ENCODE measurements around the gene SLFN12. TPM values are rescaled to one million over a fixed set of nuclear protein-coding genes. Genes with fewer than 3 reads are reported as not detected.
"Not testable (repeated sequence)": the region's sequence is repeated elsewhere in the genome, so short reads cannot be mapped to it uniquely, and the experiment has no call there.

Gene SLFN12
- 30.6 and 50.1 TPM in 2 replicates for total RNA-seq

DNA sequence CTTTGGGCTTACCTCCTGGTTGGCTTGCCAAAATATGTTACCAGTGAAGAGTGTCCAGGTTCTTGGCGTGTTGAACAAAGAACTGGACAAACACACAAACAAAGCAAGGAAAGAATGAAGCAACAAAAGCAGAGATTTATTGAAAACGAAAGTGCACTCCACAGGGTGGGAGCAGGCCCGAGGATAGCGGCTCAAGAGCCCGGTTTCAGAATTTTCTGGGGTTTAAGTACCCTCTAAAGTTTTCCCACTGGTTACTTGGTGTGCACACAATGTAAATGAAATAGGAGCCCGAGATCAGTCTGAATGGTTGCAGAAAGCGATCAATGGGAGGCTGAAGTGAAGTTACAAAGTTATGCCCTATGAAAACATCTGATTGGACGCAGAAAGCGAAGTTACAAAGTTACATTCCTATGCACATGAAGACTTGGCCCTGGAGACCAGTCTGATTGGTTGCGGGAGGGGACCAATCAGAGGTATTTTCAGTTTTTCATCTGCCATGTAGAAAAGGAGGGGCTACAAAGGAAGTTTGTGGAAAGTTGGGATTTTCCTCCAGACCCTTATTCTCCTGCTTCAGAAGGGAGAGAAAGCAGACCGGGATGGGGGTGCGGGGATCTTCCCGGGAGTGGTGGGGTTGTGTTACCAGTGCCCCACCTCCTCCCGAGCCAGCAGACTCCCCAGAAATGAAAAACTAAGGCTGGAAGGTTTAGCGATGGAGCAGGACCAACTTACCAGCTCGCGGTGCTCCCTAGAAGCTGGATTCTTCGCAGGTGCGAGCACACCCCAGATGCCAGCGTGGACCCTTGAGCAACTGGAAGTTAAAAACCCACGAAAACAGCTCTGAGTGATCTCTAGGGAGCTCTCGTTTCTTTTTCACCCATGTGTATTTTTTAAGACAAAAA lies at the start of gene SLFN12:
Gene SLFN12, minus strand, starts transcription at position 325 of the 899 bp plus-strand sequence. CDS start 9,472 bp downstream, outside the sequence.
- DNase-seq (ENCODE audit: low read depth, low spot score): peak; percentile 89

GRCh38 chr17:35479271-35479670 lies 47.0 kb upstream of the SLFN12 start:
- DNase-seq (ENCODE audit: low read depth, low spot score): no peak

GRCh38 chr17:35477248-35477647 lies 44.9 kb upstream of the SLFN12 start:
- no peak for DNase-seq (ENCODE audit: low read depth, low spot score)

- DNase-seq (ENCODE audit: low read depth, low spot score): no peak
Observed at GRCh38 chr17:35476283-35476820, 44.1 kb upstream of the SLFN12 start.

- no peak for DNase-seq (ENCODE audit: low read depth, low spot score)
Observed at GRCh38 chr17:35468475-35468874, 36.2 kb upstream of the SLFN12 start.

- DNase-seq (ENCODE audit: low read depth, low spot score): no peak
Observed at GRCh38 chr17:35467824-35468223, 35.5 kb upstream of the SLFN12 start.

DNA sequence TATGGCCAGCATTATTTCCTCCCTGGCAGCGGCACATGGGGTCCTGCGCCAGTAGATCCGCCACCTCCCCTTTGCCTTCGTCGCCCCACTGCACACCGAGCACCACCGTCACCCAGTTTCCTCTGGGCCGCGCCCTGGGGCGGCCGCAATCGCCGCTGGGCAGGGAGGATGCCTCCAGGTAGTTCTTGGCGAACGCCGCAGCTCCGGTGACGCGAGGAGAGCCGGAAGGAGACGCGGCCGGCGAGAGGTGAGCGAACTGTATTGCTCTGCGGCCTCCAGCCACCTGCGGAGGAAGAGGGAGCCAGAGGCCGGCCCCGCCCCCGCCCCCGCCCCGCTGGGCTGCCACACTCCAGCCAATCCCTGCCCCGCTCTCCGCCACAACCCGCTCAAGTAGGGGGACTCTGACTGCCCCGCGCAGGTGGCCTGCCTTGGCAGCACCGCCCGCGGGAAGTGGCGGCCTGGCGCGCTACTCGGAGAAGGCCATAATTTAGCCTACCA lies 28.1 kb upstream of the SLFN12 start:
- no peak for DNase-seq (ENCODE audit: low read depth, low spot score)

DNA sequence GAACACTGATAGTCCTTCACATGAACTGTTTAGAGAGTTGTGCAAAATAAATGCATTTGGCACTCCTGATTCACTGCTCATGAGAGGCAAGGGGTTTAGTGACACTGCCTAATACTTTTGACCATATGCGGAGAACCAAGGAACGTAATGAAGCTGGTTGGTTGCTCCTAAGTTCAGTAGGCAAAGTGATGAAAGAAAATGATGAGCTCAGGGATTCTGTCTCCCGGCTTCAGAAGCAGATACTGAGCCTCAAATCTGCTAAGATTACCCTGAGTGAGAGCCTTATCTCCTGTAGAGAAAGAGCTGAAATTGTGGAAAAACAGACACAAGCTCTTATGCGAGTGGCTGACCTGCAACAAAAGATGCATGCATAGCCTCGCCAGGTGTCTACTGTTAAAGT lies 21.7 kb upstream of the SLFN12 start:
- DNase-seq (ENCODE audit: low read depth, low spot score): not testable (repeated sequence)

- DNase-seq (ENCODE audit: low read depth, low spot score): no peak
Observed at GRCh38 chr17:35453171-35453570, 20.9 kb upstream of the SLFN12 start.

GRCh38 chr17:35449371-35449931 lies 17.2 kb upstream of the SLFN12 start:
- DNase-seq (ENCODE audit: low read depth, low spot score): no peak

GRCh38 chr17:35448899-35449227 lies 16.6 kb upstream of the SLFN12 start:
- DNase-seq (ENCODE audit: low read depth, low spot score): no peak

- DNase-seq (ENCODE audit: low read depth, low spot score): no peak
Observed at GRCh38 chr17:35448214-35448898, 16.1 kb upstream of the SLFN12 start, which contains the start of gene SLFN13. TSS of gene SLFN13 (minus strand) at chr17:35448766. CDS start at chr17:35445680, 3,086 bp downstream.

DNA sequence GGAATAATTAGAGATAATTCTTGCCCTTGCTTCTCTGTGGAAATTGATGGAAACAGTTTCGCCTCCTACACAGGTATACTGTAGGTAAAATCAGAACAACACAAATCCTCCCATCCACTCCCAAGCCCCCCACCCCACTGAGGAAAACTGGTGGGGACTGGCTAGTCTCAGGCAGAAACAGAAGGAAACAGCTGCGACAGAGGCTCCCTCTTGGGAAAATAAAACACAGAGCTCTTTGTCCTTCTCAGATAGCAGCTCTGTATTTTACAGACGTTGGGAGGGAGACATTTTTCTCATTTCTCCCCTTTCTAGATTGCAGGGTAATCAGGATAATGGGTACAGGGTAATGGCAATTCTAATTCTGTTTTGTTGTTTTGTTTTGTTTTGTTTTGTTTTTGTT lies 15.2 kb upstream of the SLFN12 start:
- no peak for DNase-seq (ENCODE audit: low read depth, low spot score)

GRCh38 chr17:35438433-35438832 lies 6.1 kb upstream of the SLFN12 start:
- DNase-seq (ENCODE audit: low read depth, low spot score): no peak

- peak; percentile 97 for DNase-seq (ENCODE audit: low read depth, low spot score)
Observed at GRCh38 chr17:35433075-35433894, 985 bp upstream of the SLFN12 start.

GRCh38 chr17:35429702-35430101 lies 2.6 kb downstream of the SLFN12 start:
- no peak for DNase-seq (ENCODE audit: low read depth, low spot score)

DNA sequence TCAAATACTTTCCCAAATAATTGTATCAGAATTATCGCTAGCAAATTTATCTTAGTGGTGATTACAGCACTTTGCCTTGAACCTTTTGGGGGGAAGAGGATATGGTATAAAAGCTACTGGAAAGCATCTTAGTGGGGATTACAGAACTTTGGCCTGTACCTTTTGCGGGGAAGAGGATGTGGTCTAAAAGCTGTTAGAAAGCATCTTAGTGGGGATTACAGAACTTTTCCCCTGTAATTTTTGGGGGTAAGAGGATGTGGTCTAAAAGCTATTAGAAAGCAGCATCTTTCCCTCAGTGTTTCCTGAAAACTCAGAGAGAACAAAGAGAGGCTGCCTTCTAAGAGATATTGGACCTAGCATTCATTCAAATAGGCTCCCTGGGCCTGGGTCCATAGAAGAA lies 4.1 kb downstream of the SLFN12 start:
- no peak for DNase-seq (ENCODE audit: low read depth, low spot score)

DNA sequence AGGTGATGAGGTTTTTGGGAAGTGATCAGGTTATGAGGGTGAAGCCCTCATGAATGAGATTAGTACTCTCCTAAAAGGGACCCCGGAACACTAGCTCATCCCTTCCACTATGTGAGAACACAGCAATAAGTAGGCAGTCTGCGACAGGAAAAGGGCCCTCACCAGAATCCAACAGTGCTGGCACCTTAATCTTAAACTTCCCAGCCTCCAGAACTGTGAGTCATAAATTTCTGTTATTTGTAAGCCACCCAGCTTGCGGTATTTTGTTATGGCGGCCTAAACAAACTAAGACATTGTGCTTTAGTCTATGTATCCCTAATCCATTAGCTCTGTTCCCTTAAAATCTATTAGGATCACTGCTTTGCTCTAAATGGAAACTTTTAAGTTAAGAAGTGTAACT lies 8.5 kb downstream of the SLFN12 start:
- DNase-seq (ENCODE audit: low read depth, low spot score): no peak

GRCh38 chr17:35421069-35421468 lies 11.2 kb downstream of the SLFN12 start:
- not testable (repeated sequence) for DNase-seq (ENCODE audit: low read depth, low spot score)

- DNase-seq (ENCODE audit: low read depth, low spot score): no peak
Observed at GRCh38 chr17:35416659-35417058, 15.6 kb downstream of the SLFN12 start.

GRCh38 chr17:35414707-35415106 lies 17.6 kb downstream of the SLFN12 start:
- not testable (repeated sequence) for DNase-seq (ENCODE audit: low read depth, low spot score)

Measured in pulmonary artery endothelial cell (primary cell).